Panc1 (cell line): ENCODE data around the gene ICA1.

Experiments
- SIN3A ChIP-seq: IDR thresholded peaks from 2 replicates; pipeline ENCODE4 v1.6.1; 2012; ENCODE audit warnings: low read depth, mild to moderate bottlenecking, low read length, moderate library complexity, borderline replicate concordance; ENCODE audit not compliant: insufficient read depth
- TF ChIP-seq, protein P1 (sequence below): fragments of 450-650 bp; IDR thresholded peaks from 2 replicates; pipeline ENCODE4 v1.5.1; 2017; ENCODE audit warnings: mild to moderate bottlenecking
- TF ChIP-seq, protein P2 (sequence below), 2 experiments: IDR thresholded peaks; 2 replicates each; pipeline ENCODE4 v1.6.1; 2011 to 2012; ENCODE audit warnings: low read depth in 2 of 2, control low read depth in 1 of 2, low read length in 1 of 2, mild to moderate bottlenecking in 1 of 2, moderate library complexity in 1 of 2; ENCODE audit not compliant: insufficient read depth in 1 of 2

DNA sequence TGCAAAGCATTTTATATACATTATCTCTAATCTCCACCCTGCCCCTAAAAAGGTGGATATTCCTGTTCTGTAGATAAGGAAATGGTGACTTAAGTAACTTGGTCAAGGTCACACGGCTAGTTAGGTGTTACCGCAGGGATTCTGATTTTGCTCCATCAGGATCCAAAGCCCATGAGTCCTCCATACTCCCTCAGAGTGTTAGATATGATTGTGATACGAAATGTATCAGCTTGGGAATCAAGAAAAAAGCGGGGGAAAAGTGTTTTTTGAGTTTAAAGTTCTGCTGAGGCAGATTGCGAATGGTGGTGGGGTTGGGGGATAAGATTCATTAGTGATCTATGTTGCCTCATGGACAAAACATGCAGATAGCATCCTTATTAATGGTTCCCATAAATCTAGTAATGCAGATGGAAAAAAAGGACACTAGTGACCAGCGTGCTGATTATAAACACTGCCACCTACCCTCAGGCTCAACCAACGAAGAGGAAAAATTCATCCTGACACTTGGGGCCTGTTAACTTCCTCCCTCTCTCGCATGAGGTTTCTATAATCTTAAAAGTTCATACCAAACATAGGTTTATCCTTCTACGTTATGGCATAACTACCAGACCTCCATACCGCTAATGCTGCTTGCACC, 2.3 kb downstream of the ICA1 start:
- TF ChIP-seq, protein P1, sequence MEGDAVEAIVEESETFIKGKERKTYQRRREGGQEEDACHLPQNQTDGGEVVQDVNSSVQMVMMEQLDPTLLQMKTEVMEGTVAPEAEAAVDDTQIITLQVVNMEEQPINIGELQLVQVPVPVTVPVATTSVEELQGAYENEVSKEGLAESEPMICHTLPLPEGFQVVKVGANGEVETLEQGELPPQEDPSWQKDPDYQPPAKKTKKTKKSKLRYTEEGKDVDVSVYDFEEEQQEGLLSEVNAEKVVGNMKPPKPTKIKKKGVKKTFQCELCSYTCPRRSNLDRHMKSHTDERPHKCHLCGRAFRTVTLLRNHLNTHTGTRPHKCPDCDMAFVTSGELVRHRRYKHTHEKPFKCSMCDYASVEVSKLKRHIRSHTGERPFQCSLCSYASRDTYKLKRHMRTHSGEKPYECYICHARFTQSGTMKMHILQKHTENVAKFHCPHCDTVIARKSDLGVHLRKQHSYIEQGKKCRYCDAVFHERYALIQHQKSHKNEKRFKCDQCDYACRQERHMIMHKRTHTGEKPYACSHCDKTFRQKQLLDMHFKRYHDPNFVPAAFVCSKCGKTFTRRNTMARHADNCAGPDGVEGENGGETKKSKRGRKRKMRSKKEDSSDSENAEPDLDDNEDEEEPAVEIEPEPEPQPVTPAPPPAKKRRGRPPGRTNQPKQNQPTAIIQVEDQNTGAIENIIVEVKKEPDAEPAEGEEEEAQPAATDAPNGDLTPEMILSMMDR, result no peak
- no peak for TF ChIP-seq SIN3A
- TF ChIP-seq, protein P2, sequence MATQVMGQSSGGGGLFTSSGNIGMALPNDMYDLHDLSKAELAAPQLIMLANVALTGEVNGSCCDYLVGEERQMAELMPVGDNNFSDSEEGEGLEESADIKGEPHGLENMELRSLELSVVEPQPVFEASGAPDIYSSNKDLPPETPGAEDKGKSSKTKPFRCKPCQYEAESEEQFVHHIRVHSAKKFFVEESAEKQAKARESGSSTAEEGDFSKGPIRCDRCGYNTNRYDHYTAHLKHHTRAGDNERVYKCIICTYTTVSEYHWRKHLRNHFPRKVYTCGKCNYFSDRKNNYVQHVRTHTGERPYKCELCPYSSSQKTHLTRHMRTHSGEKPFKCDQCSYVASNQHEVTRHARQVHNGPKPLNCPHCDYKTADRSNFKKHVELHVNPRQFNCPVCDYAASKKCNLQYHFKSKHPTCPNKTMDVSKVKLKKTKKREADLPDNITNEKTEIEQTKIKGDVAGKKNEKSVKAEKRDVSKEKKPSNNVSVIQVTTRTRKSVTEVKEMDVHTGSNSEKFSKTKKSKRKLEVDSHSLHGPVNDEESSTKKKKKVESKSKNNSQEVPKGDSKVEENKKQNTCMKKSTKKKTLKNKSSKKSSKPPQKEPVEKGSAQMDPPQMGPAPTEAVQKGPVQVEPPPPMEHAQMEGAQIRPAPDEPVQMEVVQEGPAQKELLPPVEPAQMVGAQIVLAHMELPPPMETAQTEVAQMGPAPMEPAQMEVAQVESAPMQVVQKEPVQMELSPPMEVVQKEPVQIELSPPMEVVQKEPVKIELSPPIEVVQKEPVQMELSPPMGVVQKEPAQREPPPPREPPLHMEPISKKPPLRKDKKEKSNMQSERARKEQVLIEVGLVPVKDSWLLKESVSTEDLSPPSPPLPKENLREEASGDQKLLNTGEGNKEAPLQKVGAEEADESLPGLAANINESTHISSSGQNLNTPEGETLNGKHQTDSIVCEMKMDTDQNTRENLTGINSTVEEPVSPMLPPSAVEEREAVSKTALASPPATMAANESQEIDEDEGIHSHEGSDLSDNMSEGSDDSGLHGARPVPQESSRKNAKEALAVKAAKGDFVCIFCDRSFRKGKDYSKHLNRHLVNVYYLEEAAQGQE (IDR thresholded peaks at IDR 0.05; ENCODE audit: insufficient read depth in 1 of 2, low read depth in 2 of 2, low read length in 1 of 2), result no peak
